GM12878 (cell line): ENCODE measurements around the gene STK17A. TPM values are rescaled to one million over a fixed set of nuclear protein-coding genes. Genes with fewer than 3 reads are reported as not detected.

Experiments used
- BACH1 ChIP-seq: fragments of 450-650 bp; IDR thresholded peaks from 2 replicates; pipeline ENCODE4 v1.6.1; 2017; ENCODE audit warnings: mild to moderate bottlenecking, borderline replicate concordance
- IKZF1 ChIP-seq: fragments of 450-650 bp; conservative IDR thresholded peaks from 2 replicates; pipeline ENCODE4 v1.6.1; 2017; ENCODE audit warnings: antibody characterized with exemption, mild to moderate bottlenecking
- MYC ChIP-seq: IDR thresholded peaks from 2 replicates; pipeline ENCODE4 v1.6.1; 2011; ENCODE audit warnings: mild to moderate bottlenecking, low read length, moderate library complexity, inconsistent platforms; ENCODE audit not compliant: insufficient read depth, insufficient replicate concordance, insufficient read length, severe bottlenecking
- SIX5 ChIP-seq: IDR thresholded peaks from 2 replicates; pipeline ENCODE4 v1.6.1; 2011; ENCODE audit warnings: mild to moderate bottlenecking, low read depth, low read length, moderate library complexity; ENCODE audit not compliant: severe bottlenecking
- SMAD1 ChIP-seq: fragments of 450-650 bp; IDR thresholded peaks from 2 replicates; pipeline ENCODE4 v1.6.1; 2018; ENCODE audit warnings: mild to moderate bottlenecking, low read depth; ENCODE audit not compliant: partially characterized antibody
- TAF1 ChIP-seq: IDR thresholded peaks from 2 replicates; pipeline ENCODE4 v1.6.1; 2011; ENCODE audit warnings: mild to moderate bottlenecking, low read depth, low read length, borderline replicate concordance
- YY1 ChIP-seq: IDR thresholded peaks from 2 replicates; pipeline ENCODE4 v1.6.1; 2011; ENCODE audit warnings: low read depth, mild to moderate bottlenecking, low read length
- ZNF217 ChIP-seq: fragments of 450-650 bp; IDR thresholded peaks from 2 replicates; pipeline ENCODE4 v1.6.1; 2017; ENCODE audit warnings: antibody characterized with exemption, mild to moderate bottlenecking
- polyA plus RNA-seq, 11 experiments: library from polyadenylated mRNA; depleted of rRNA in 4 of 11; unstranded in 6 of 11; stranded (reverse) in 5 of 11; fragments of >200 nt; fragmentation: Nextera tagmentation in 4 of 11; fragmentation: Illumina TruSeq in 1 of 11; extraction: Ambion mirVana in 4 of 11; extraction: Trizol in 1 of 11; gene quantifications; 1 replicate in 1 of 11; 2 replicates in 10 of 11; pipeline versions ENCODE4 v1.2.1 to v1.2.3, GENCODE V29; 2011 to 2016; ENCODE audit warnings: inconsistent platforms in 2 of 11, missing spikeins in 2 of 11, low read depth in 1 of 11
- total RNA-seq, 4 experiments: library from RNA; depleted of rRNA in 3 of 4; stranded (reverse); fragments of >200 nt in 3 of 4; fragmentation: Illumina TruSeq in 1 of 4; extraction: Trizol in 1 of 4; gene quantifications; 2 replicates each; pipeline versions ENCODE4 v1.2.1 to v1.2.3, GENCODE V29; 2013 to 2021
- TF ChIP-seq, protein P1 (sequence below): fragments of 450-650 bp; formaldehyde crosslinking; IDR thresholded peaks from 2 replicates; pipeline ENCODE4 v1.4.0; 2020; ENCODE audit warnings: mild to moderate bottlenecking, moderate library complexity

Gene STK17A
- total and polyA plus RNA-seq, 10 of the 15 experiments (the other 5 are each of a cell fraction or from before 2014, with no cell fraction given) = 18.5 to 91.6 (median 70.8) TPM

DNA sequence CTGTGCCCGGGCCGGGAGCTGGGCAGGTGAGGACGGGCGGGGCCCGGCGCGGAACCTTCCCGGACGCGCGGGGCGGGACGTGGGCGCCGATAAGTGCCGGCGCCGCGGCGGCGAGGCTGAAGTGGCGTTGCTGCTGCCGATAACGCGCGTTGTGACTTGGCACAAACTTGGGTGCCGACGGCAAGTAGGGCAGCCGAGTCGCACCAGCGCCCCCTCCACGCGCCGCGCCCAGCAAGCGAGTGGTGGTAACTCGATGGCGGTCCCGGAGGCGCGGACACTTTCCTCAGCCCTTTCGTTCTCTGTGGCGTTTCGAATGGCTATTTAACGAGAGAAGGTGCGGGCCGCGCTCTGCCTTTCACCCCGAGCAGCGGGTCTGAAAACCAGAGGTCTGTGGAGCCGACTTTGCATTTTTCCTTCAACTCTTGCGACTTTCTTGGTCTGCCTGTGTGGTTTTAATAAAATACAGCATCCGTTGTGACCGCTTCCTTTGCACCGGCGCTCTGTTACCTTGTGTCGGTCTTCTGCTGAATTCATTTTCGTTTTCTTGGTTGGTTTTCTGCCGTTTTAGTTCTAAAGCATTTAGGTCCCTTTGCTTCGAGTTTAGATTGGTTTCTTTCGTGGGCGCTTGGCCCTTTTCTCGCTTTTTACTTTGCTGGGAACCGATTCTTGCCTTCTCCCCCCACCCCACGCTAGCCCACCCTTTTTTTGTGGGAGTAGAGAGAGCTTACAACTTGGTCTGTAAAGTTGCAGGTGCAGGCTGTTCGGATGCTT, 701 bp downstream of the STK17A start (continued):
- TF ChIP-seq, protein P1, sequence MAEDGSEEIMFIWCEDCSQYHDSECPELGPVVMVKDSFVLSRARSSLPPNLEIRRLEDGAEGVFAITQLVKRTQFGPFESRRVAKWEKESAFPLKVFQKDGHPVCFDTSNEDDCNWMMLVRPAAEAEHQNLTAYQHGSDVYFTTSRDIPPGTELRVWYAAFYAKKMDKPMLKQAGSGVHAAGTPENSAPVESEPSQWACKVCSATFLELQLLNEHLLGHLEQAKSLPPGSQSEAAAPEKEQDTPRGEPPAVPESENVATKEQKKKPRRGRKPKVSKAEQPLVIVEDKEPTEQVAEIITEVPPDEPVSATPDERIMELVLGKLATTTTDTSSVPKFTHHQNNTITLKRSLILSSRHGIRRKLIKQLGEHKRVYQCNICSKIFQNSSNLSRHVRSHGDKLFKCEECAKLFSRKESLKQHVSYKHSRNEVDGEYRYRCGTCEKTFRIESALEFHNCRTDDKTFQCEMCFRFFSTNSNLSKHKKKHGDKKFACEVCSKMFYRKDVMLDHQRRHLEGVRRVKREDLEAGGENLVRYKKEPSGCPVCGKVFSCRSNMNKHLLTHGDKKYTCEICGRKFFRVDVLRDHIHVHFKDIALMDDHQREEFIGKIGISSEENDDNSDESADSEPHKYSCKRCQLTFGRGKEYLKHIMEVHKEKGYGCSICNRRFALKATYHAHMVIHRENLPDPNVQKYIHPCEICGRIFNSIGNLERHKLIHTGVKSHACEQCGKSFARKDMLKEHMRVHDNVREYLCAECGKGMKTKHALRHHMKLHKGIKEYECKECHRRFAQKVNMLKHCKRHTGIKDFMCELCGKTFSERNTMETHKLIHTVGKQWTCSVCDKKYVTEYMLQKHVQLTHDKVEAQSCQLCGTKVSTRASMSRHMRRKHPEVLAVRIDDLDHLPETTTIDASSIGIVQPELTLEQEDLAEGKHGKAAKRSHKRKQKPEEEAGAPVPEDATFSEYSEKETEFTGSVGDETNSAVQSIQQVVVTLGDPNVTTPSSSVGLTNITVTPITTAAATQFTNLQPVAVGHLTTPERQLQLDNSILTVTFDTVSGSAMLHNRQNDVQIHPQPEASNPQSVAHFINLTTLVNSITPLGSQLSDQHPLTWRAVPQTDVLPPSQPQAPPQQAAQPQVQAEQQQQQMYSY = no peak
- TF ChIP-seq MYC = no peak
- no peak for TF ChIP-seq TAF1
- peak; percentile 44; the same call in 1 of the 2 replicates for TF ChIP-seq IKZF1
- peak; percentile 54; the same call in 1 of the 2 replicates for TF ChIP-seq BACH1
- peak; percentile 37; the same call in 1 of the 2 replicates for TF ChIP-seq YY1
- TF ChIP-seq SIX5 = no peak
- TF ChIP-seq SMAD1 = no peak
- peak; percentile 74; the same call in 1 of the 2 replicates for TF ChIP-seq ZNF217
